Kidney (tissue), 14 donors: ENCODE measurements around the gene LRRC4C. TPM values are rescaled to one million over a fixed set of nuclear protein-coding genes. Genes with fewer than 3 reads are reported as not detected.

Experiments used
- DNase-seq, 5 donors: peaks; one replicate each; pipeline ENCODE4 v3.0.0-alpha.2; 2013 to 2020
- FAIRE-seq: peaks from 2 replicates; lab custom pipeline; 2012; peaks lifted over from hg19 to GRCh38; lab: Jason Lieb, UNC
- H3K27ac ChIP-seq, 2 donors: one replicate each; pipeline ENCODE4 v1.7.0; 2013; ENCODE audit warnings: low read depth in 2 of 2, low read length in 2 of 2, inconsistent platforms in 1 of 2
- H3K27me3 ChIP-seq: one replicate; pipeline ENCODE4 v1.7.1; 2013; ENCODE audit warnings: low read length, inconsistent platforms; ENCODE audit not compliant: control insufficient read depth, insufficient read depth
- H3K36me3 ChIP-seq, 3 donors: one replicate each; pipeline versions ENCODE4 v1.7.0 to v1.7.1; 2013; ENCODE audit warnings: low read length in 3 of 3, control low read depth in 1 of 3, inconsistent platforms in 1 of 3; ENCODE audit not compliant: insufficient read depth in 3 of 3, control insufficient read depth in 2 of 3
- H3K4me1 ChIP-seq, 3 donors: one replicate each; pipeline versions ENCODE4 v1.7.0 to v1.7.1; 2013; ENCODE audit warnings: low read length in 3 of 3, inconsistent platforms in 1 of 3, low read depth in 1 of 3; ENCODE audit not compliant: control insufficient read depth in 2 of 3, insufficient read depth in 2 of 3
- H3K4me3 ChIP-seq, 3 donors: one replicate each; pipeline versions ENCODE4 v1.7.0 to v1.8.1; 2013; ENCODE audit warnings: low read length in 3 of 3, control low read depth in 1 of 3, inconsistent platforms in 1 of 3
- H3K9ac ChIP-seq, 3 donors: one replicate each; pipeline versions ENCODE4 v1.7.0 to v1.7.1; 2013; ENCODE audit warnings: low read length in 3 of 3, control low read depth in 1 of 3, inconsistent platforms in 1 of 3
- H3K9me3 ChIP-seq, 3 donors: one replicate each; pipeline versions ENCODE4 v1.7.0 to v1.7.1; 2013; ENCODE audit warnings: low read length in 3 of 3, control low read depth in 1 of 3, inconsistent platforms in 1 of 3; ENCODE audit not compliant: control insufficient read depth in 2 of 3, insufficient read depth in 1 of 3
- CTCF ChIP-seq: IDR thresholded peaks from 3 replicates; pipeline ENCODE4 v1.5.1; 2012; ENCODE audit warnings: mild to moderate bottlenecking, moderate library complexity, borderline replicate concordance; ENCODE audit not compliant: insufficient read depth; ENCODE audit errors: extremely low read depth
- intact Hi-C: fragments of 100-400 bp; cut with DNase I; formaldehyde crosslinking; loops from one replicate; pipeline ENCODE4 v1.11.1; 2022
- polyA plus RNA-seq: library from polyadenylated mRNA; stranded (reverse); fragments of 350-450 nt; fragmentation: Illumina TruSeq; extraction: RNeasy Lipid Tissue Mini Kit (QIAGEN cat#74804); gene quantifications from one replicate; pipeline ENCODE4 v1.2.3, GENCODE V29; 2014; ENCODE audit warnings: low read depth, low replicate concordance; ENCODE audit not compliant: insufficient read depth
- total RNA-seq: library from RNA; stranded (reverse); fragmentation: NEBNext Ultra II Directional; extraction: Animal tissue kit (Norgen Biotek cat#: 25700); gene quantifications from one replicate; pipeline ENCODE4 v1.2.1, GENCODE V29; 2021
- donor health status: control.
- donor health status: control.
- donor health status: control.
- donor health status: control.
- donor health status: control.
- donor health status: DM: yes; HTN: yes; CAD: no.
- donor health status: Normal renal cell carcinoma (clear cell type).

LRRC4C gene
- total and polyA plus RNA-seq, 2 donors from 2014 or later, result 0.26 to 1.6 TPM

DNA sequence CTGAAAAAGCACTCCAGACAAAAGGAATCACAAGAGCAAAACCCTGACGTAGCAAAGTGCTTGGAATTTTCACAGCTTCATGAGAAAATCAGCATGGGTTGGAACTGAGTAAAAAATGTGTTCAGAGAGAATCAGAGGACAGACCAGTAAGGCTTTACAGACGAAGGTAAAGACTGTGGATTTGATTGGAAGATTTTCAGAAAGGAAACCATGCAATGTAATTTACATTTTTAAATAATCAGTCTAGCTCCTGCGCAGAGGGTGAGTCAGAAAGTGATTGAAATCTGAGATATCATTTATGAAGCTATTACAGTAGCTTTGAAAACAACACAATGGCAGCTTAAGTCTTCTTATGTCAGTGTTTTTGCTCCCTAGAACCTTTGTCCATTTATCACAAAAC, 1122.3 kb downstream of the LRRC4C start:
- intact Hi-C loops, result no loop called here
- no peaks in the 10 kb centered on the region for H3K36me3 ChIP-seq
- H3K27me3 ChIP-seq, result no peaks in the 10 kb centered on the region
- no peaks in the 10 kb centered on the region for H3K9me3 ChIP-seq
- no peak overlapping the region for H3K4me3 ChIP-seq
- H3K4me1 ChIP-seq, result no peaks in the 10 kb centered on the region
- no peak overlapping the region for H3K9ac ChIP-seq
- no peak for TF ChIP-seq CTCF
- FAIRE-seq (no peak), DNase-seq (no peak)
- no peak overlapping the region for H3K27ac ChIP-seq

DNA sequence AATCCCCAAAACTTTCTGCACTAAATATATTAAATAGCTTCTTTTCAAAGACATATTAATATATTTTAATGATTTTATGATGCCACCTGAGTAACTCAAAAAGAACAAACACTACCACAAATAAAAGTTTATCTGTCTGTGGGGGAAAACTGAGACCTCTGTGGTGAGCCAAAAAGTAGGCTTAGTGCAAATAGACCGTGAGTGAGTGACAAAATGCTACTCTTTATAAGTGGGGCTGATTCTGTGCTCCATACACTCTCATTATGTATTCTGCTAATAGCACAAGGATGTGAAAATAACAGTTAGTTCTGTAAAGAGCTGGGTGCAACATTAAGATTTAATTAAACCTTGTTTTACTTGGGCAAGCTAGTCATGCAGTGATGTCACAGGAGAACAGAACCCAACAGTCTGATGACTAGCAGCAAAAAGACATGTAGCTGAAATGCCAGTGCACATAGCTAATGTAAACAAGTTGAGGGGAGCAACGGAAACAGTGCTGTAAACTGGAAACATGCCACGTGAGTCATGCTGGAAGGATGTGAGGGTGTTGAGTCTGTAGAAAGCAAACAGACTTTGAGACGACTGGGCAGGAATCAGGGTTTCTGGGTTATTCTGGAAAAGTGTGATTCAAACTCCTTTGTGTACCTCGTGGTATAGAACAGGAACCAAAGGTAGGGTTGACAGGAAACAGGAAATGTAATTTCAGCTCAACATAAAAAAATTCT, 1130.4 kb downstream of the LRRC4C start:
- no peak for TF ChIP-seq CTCF
- no peaks in the 10 kb centered on the region for H3K27me3 ChIP-seq
- peaks cover 0 to 3% (median 0%) of the 10 kb centered on the region in 3 donors for H3K4me1 ChIP-seq
- no peaks in the 10 kb centered on the region for H3K36me3 ChIP-seq
- H3K9ac ChIP-seq, result no peak overlapping the region
- intact Hi-C loops, result no loop called here
- FAIRE-seq (peak; percentile 32), DNase-seq (peak in 4 of 5 donors; percentile 16 to 72 (median 35))
- H3K27ac ChIP-seq, result no peak overlapping the region
- no peaks in the 10 kb centered on the region for H3K9me3 ChIP-seq
- H3K4me3 ChIP-seq, result peak overlapping the region in 2 of 3 donors; percentile 24 to 29

DNA sequence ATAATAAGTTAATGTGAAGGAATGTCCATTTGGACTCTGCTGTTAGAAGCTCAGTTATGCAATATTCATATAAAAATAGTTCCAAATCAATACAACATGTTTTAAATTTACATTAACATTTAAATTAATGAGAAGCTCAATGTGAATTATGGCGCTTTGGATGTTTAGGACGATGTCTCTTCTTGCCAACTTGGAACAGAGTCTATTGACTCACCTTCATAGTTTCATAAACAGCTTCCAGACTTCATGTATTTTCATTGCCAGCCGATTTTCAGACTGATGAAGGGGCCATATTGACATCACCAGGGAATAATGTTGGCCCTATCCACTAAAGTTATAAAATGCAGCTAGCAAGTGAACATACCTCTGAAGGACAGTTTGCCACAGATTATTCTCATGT, 1136.2 kb downstream of the LRRC4C start:
- no peaks in the 10 kb centered on the region for H3K9me3 ChIP-seq
- no peak for FAIRE-seq
- no peaks in the 10 kb centered on the region for H3K36me3 ChIP-seq
- H3K4me1 ChIP-seq, result no peaks in the 10 kb centered on the region
- intact Hi-C loops, result no loop called here
- H3K27ac ChIP-seq, result no peak overlapping the region
- H3K9ac ChIP-seq, result no peak overlapping the region
- no peak overlapping the region for H3K4me3 ChIP-seq
- H3K27me3 ChIP-seq, result no peaks in the 10 kb centered on the region
- DNase-seq, result no peak
- TF ChIP-seq CTCF, result no peak
